Activated CD8-positive, alpha-beta memory T cell treated with anti-CD3 and anti-CD28 coated beads, Interleukin-2, amount 50 U/mL, for 24 hours (primary cell): ENCODE measurements around the gene DCLK2.

Source experiments
- DNase-seq: peaks from one replicate; pipeline ENCODE4 v3.0.0-alpha.2; 2020; ENCODE audit errors: extremely low read depth

The DCLK2 gene

DNA sequence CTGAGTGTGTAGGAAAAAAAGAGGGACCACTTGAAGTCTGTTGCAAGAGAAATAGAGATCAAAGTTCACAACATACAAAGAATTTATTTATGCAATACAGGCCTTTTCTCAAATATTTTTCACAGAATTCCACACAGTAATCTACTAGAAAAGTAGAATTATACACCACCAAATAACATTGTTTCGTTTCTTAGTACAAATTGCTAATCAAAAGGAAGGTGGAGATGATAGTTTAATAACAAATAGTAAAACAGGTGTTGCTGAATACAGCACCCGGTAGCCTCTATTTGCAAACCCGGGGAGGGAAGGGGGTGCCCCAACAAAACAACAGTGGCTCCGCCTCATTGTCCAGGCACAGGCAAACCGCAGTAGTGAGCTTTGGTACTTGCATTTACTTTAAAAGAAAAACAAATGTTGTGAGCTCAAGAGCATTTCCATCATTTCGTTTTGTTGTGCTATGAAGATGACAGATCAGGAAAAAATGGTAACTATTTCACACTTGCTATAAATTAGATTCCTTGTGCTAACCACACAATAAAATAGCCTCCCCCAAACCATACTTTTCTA lies 186.4 kb downstream of the DCLK2 start:
- no peak for DNase-seq

DNA sequence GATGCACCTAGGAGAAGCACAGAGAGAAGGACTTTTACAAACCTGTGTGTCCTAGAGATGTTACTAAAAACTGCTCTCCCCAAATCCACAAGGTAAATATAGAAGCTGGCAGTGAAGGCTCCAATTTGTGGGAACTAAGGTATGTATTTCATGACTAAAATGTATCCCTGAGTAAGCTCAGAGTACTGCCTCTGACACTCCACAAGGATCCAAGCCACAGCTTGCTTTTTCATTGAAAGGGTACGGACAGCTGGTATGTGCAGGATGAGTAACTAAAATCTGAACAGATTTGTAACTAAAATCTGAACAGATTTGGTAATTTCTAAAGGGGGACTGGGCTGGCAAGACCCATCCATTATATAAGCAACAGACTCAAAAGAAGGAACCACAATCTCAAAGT lies 187.6 kb downstream of the DCLK2 start:
- no peak for DNase-seq

DNA sequence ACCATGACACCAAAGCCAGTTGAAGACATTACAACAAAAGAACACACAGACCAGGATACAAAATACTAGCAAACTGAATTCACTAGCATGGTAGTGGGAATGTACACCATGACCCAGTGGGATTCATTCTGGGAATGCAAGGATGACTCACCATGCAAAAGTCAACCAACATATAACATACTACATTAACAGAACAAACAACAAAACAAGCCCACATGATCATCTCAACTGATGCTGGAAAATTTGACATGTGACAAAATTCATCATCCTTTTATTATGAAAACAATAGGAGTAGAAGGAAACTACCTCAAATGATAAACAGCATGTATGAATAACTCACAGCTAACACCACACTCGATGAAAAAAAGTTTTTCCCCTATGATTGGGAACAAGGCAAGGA lies 190.2 kb downstream of the DCLK2 start:
- DNase-seq, result no peak

DNA sequence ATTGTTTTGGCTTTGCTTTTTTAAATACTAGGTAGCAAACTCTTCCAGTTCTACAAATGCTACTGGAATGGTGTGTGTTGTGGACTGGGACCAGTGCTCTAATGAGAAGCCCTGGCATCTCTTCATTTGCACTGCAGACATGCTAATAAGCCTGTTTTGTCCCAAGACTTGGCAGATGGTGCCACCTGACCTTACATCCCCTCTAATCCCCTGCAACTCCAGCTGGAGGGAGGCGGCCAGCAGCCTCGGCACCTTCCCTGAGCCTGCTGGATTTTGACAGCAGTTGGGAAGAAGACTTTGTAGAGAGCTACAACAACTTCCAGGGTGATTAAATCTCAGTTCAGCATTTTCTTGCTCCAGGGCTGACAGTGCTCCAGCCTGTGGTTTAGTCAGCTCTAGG lies 200.0 kb downstream of the DCLK2 start:
- no peak for DNase-seq

DNA sequence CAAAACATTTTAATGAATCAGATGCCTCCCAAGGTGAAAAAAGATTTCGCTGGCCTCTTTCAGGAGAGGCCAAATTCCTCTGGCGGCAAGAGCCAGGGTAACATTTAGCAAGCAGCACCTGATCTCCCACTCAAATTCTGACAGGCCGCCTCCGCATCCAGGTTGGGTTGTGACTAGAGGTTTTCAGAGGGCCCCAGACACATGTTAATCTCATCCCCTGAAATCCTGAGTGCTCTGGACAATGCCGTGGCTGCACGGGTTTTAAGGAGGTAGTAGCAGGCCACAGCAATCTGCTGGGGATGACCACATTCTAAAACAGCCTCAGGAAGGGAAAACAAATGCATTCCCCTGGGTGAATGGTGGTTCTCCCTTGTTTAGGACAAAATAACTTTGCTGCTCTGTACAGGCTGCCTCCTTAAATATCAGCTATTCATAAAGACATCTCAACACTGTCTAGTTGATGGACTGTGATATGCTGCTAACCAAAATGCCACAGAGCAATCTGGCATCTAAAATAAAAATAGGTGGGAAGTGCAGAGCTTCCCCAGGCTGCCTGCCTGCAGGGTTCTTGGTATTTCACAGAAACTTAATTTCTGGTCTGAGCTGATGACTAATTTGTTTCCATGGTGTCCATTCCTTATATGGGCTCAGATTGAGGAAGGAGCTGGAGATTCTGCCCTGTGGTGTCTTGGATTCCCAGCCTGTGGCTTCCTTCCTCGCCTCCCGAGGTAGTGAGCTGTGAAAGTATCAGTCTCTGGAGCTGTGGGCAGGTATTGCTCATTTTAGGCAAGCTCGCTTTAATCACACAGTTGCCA lies 202.0 kb downstream of the DCLK2 start:
- DNase-seq, result no peak

DNA sequence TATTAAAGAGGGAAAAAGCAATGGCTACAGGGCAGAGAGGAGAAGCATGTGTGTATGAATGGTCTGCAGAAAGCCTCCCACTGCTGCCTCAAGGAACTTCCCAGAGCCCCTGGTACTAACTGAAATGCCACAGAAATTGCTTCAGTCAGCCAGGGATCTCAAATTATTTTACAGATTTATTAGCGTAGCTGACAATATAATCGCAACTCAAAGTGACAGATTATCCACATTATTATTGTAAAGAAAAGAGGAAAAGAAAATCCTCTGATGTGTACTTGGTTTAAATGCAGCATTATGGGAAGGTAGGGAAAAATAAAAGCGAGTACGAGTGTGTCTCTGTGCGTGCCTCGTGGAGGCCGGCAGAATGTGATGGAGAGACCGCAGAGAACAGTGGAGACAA lies 202.7 kb downstream of the DCLK2 start:
- no peak for DNase-seq

DNA sequence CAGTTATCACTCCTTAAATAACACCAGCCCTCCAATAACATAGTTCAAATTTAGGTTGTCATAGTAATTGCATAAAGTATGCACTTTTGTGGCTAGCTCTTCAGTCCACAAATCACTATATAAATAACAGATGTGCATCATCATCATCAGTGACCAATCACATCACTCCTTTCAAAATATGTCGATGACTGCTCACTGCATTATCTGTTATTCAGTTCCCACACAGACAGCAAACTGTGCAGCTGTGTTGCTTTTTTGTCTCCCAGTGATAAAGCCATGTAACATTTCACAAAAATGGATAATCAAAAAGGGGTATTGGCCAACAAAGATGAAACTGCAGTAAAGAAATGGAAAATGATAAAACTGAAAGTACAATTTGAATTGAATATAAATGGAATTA lies 205.4 kb downstream of the DCLK2 start:
- DNase-seq, result no peak

DNA sequence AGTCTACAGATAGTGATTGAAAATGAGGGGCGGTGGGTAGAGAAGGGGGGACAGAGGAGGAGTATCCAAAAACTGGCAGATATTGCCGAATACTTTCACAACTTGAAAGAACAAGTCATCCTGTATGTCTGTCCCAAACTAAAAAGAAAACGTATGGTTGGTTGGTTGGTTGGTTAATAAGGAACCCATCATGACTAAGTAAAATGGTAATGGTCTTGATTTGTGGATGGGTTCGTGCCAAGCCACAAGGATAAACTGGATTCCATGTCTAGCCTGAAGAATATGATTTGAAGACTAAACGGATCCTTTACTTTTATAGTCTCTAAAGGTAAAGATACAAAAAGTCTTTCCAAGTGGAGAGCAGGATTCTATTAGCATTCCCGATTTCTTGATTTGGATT lies 208.4 kb downstream of the DCLK2 start:
- DNase-seq, result no peak

DNA sequence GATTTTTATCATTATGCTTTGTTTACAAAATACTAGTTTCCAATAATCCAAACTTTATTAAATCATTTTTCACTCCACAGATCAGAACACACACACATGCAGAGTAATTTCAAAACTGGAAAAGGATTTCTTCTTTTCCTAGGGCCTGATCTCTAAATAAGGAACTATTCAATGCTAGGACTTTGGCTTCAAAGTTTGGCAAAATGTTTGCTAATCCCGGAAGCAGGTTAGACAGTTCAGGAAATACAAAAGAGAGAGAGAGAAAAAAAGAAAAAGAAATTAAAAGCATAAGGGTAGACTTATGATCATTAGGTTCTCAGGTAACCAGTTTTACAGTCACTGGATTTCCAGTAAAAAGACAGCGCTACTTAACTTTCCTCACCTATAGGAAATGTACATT lies 211.0 kb downstream of the DCLK2 start:
- no peak for DNase-seq

DNA sequence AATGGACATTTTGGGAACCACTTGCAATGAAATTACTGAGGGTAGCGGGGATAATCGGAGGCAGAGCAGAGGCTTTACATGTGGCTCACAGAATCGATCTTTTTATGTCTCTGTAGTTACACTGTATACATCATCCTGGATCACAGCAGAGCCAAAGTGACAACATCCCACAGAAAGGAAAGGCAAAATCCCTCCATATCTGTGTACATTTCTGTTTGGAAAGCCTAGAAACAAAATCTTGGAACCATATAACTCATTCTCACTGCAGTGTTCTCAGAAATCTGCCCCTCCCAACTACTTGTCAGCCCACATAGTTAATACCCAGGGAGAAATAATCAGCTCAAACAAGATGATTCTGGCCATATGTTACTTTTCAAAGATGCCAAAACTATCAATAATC lies 211.6 kb downstream of the DCLK2 start:
- no peak for DNase-seq

DNA sequence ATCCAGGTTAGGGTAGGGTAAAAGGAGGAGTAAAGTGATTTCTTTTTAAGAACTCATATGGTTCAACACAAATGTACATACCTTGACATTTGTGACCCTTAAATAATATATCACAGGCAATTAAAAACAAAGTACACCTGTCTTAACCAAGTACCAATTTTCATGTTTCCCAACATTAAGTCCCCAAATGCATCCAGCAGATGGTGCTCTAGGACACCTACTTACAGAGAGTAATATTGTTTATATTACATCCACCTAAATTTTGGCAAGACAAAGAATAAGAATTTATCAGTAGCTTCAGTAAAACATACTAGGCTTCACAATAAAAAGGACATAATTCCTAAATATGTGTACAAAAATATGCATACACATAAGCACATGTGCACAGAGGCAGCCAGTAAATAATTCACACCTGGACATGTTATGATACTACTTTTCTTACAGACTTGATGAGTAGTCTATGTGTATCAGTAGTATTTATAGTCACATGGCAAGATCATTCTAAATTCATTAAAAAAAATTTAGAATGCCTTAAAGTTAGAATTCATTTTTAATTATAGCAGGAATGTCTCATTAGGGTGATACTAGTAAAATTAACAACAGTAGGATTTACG lies 219.7 kb downstream of the DCLK2 start:
- DNase-seq, result no peak

DNA sequence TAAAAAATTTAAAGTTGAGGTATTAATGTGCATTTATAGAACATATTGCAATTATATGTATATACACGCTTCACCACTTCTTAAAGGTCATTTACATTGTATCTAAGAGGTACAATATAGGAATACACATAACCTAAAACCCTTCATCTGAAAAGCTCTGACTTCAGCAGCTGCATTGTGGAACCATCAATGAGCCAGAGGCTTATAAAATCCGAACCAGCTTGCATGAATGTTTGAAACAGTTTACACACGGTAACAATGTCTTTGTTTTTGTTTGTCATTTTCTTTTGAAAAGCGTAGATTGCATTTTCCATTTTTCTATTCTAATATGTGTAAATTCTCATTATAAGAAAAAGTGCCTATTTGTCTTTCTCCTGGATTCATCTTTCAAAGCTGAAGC lies 221.6 kb downstream of the DCLK2 start:
- DNase-seq, result no peak

DNA sequence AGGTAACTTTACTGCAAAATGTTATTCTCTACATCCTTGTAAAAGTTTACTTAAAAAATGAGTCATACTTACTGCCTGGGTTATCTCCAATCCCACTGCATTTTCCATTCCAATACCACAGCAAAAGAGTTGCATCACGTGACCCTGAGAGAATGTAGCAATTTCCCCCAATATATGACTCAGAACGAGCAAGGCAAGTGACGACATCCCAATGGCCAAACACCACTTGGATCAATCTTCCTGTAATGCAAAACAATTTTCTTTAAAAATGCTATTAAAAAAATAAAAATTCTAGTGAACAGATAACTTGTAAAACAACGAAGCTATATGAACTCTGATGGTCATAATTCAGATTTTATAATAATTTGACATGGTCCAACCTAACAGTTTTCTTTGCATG lies 224.3 kb downstream of the DCLK2 start:
- DNase-seq, result no peak

DNA sequence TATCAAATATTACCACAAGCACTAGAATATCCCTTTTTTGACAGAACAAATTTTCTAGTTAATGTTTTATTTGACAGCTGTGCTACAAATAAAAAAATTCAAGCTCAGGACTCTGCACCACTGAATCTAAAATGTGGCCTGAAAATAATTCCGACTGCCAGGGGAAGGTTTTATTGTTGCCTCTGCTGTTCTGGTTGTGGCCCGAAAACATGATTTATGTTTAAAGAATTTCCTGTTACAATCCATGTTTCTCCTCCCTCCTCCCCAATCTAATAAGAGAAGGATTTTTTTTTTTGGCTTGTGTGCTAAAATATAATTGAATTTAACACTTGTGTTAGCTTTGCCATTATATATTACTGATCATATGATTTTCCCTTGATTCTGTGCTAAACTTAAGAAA lies 227.8 kb downstream of the DCLK2 start:
- DNase-seq, result no peak

DNA sequence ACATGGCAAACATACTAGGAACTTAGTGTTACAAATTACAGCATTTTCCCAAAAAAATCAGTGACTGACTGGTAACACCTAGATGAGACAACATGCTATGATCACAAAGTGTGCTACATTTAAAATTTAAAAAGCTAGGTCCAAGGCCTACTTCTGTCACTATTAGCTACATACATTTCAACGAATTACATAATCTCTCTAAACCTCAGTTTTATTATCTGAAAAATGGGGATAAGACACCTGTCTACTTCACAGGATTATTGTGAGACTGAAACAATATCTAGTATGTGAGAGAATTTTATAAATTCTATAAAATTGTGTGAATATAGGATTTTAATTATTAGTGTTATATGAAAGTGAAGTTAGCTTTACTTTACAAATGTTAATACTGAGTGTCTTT lies 228.5 kb downstream of the DCLK2 start:
- DNase-seq, result no peak
